Measurements from ENCODE around the gene DCK.

DCK gene

DNA sequence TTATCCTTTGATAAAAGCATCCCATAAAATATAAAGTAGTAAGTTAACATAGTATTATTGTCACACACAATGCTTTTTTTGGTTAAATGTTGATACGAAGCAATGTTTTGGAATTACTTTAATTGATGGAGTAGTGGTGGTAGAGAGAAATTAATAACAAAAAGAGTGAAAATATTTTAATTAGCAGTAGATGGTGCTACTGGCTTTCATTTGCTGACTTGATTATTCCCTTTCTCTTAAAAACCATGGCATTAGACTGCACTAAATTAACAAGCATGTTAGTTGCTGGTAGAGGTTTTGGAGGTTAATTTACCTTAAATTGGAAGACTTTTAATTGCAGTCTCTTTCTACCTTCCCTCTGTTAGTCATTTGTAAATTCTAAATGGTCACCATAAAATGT is 8.9 kb upstream of the DCK start:
- no peaks in the 10 kb centered on the region for H3K27me3 ChIP-seq (ENCODE audit: insufficient read depth, insufficient read length)
- peaks cover 10% of the 10 kb centered on the region for H3K36me3 ChIP-seq (ENCODE audit: insufficient read depth, insufficient read length, low read length)
- DNase-seq (ENCODE audit: low read depth, low spot score) = no peak
- H3K4me3 ChIP-seq (ENCODE audit: insufficient read length, low read depth) = no peak overlapping the region
- no peaks in the 10 kb centered on the region for H3K9me3 ChIP-seq (ENCODE audit: insufficient read depth, low read length)
- TF ChIP-seq ZNF274 (IDR thresholded peaks at IDR 0.05; ENCODE audit: low read depth, low read length) = no peak
- no peak for TF ChIP-seq SUZ12 (IDR thresholded peaks at IDR 0.05; ENCODE audit: extremely low read depth, insufficient read depth, insufficient read length)
- TF ChIP-seq YY1 (IDR thresholded peaks at IDR 0.05; ENCODE audit: insufficient read depth, insufficient read length) = no peak
- no peak overlapping the region for H3K9ac ChIP-seq (ENCODE audit: insufficient read length, low read depth)
- H3K4me1 ChIP-seq (ENCODE audit: insufficient read depth, insufficient read length) = no peaks in the 10 kb centered on the region

DNA sequence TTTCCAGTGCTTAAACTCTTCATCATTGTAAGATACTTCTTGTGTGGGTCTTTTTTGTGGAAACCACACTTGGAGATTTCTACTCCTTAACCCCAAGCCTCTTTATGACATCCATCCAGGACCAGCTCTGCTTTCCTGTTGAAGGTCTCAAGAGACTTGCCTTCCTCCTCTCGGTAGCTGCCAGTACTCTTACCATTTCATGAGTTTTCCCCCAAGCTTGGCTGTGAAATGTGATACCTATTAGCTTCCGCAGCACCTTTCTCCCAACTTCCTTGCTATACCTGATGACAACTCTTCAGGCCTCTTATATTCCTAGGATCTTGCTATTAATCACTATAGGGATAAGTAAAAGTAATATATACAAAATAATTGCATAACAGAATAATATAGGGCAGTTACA is 1.9 kb upstream of the DCK start:
- Histone ChIP-seq H3K4me1 (ENCODE audit: insufficient read depth, insufficient read length) (no peaks in the 10 kb centered on the region), H3K4me3 (ENCODE audit: insufficient read length, low read depth) (no peak overlapping the region), H3K9me3 (ENCODE audit: insufficient read depth, low read length) (peaks cover 5% of the 10 kb centered on the region; the same call in 1 of the 2 replicates), H3K36me3 (ENCODE audit: insufficient read depth, insufficient read length, low read length) (no peaks in the 10 kb centered on the region), H3K27me3 (ENCODE audit: insufficient read depth, insufficient read length) (no peaks in the 10 kb centered on the region), H3K9ac (ENCODE audit: insufficient read length, low read depth) (no peak overlapping the region)
- TF ChIP-seq YY1 (IDR thresholded peaks at IDR 0.05; ENCODE audit: insufficient read depth, insufficient read length) (no peak), SUZ12 (IDR thresholded peaks at IDR 0.05; ENCODE audit: extremely low read depth, insufficient read depth, insufficient read length) (no peak), ZNF274 (IDR thresholded peaks at IDR 0.05; ENCODE audit: low read depth, low read length) (no peak)
- DNase-seq (ENCODE audit: low read depth, low spot score) = no peak

DNA sequence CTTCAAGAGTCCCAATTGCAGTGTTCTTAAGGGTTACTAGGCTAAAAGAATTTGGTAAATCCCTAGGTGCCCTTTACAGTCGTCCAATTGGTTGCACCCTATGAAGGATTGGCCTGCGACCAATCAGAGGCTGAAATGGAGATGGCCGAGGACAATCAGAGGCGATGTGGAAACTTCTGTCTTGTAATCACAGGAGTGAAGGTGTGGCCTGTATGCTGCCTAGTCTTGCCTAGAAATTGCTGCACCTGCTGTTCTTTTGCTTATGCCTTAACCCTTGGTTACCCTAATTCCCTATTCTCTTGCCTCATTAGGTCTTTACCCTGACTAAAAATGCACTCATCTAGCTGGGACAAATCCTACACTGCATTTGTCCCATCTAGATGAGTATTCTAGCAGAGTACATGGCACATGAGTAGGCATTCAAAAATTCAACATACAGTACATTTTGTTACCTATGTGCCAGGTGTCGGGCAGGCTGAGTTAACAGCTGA is 1.0 kb upstream of the DCK start:
- Histone ChIP-seq H3K36me3 (ENCODE audit: insufficient read depth, insufficient read length, low read length) (no peaks in the 10 kb centered on the region), H3K27me3 (ENCODE audit: insufficient read depth, insufficient read length) (no peaks in the 10 kb centered on the region), H3K4me1 (ENCODE audit: insufficient read depth, insufficient read length) (no peaks in the 10 kb centered on the region), H3K9me3 (ENCODE audit: insufficient read depth, low read length) (peaks cover 5% of the 10 kb centered on the region; the same call in 1 of the 2 replicates), H3K9ac (ENCODE audit: insufficient read length, low read depth) (peak overlapping the region; percentile 94), H3K4me3 (ENCODE audit: insufficient read length, low read depth) (no peak overlapping the region)
- no peak for DNase-seq (ENCODE audit: low read depth, low spot score)
- no peak for TF ChIP-seq YY1 (IDR thresholded peaks at IDR 0.05; ENCODE audit: insufficient read depth, insufficient read length)
- no peak for TF ChIP-seq SUZ12 (IDR thresholded peaks at IDR 0.05; ENCODE audit: extremely low read depth, insufficient read depth, insufficient read length)
- TF ChIP-seq ZNF274 (IDR thresholded peaks at IDR 0.05; ENCODE audit: low read depth, low read length) = no peak

DNA sequence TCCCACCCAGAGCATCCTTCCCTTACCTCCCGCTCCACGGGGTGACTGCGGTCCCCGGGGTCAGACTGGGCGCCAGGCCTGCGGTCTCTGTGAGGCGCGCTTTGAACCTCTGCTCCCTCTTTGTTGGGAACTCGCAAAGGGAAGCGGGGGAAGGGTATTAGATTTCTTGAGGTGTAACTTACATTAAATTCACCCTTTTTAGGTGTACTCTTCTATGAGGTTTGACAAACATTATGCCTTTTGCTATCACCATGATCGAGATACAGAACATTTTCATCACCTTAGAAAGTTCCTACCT is 569 bp downstream of the DCK start:
- H3K36me3 ChIP-seq (ENCODE audit: insufficient read depth, insufficient read length, low read length) = peaks cover 11% of the 10 kb centered on the region
- no peaks in the 10 kb centered on the region for H3K27me3 ChIP-seq (ENCODE audit: insufficient read depth, insufficient read length)
- peak overlapping the region; percentile 94 for H3K9ac ChIP-seq (ENCODE audit: insufficient read length, low read depth)
- no peak for DNase-seq (ENCODE audit: low read depth, low spot score)
- H3K4me1 ChIP-seq (ENCODE audit: insufficient read depth, insufficient read length) = no peaks in the 10 kb centered on the region
- TF ChIP-seq YY1 (IDR thresholded peaks at IDR 0.05; ENCODE audit: insufficient read depth, insufficient read length) (no peak), SUZ12 (IDR thresholded peaks at IDR 0.05; ENCODE audit: extremely low read depth, insufficient read depth, insufficient read length) (no peak), ZNF274 (IDR thresholded peaks at IDR 0.05; ENCODE audit: low read depth, low read length) (no peak)
- peaks cover 5% of the 10 kb centered on the region; the same call in 1 of the 2 replicates for H3K9me3 ChIP-seq (ENCODE audit: insufficient read depth, low read length)
- H3K4me3 ChIP-seq (ENCODE audit: insufficient read length, low read depth) = peak overlapping the region; percentile 95

DNA sequence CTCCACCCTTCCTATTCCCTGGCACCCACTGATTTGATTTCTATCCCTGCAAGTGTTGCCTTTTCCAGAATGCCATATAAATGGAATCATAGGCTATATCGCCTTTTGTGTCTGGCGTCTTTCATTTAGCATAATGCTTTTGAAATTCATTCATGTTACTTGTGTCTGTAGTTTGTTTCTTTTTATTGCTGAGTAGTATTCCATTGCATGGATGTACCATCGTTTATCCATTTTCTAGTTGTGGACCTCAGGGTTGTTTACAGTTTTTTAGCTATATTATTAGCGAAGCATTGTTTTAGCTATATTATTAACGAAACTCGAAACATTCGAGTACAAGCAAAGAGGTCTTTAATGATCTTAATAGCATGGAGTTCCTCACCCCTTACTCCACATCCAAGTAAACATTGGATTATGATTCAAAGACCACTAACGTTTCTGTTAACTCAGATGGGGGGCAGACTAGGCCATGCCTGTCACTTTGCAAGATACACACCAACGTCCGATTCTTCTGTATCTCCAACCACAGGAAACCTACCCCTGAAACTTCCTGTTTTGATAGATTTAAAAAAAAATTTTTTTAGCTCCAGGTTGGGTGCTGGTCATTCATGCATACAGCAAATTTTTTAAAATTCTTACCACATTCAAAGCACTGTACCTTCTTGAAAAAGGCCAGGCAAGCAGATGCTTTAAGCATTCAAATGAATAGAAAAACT is 1.1 kb downstream of the DCK start:
- H3K36me3 ChIP-seq (ENCODE audit: insufficient read depth, insufficient read length, low read length) = peaks cover 12% of the 10 kb centered on the region
- no peaks in the 10 kb centered on the region for H3K27me3 ChIP-seq (ENCODE audit: insufficient read depth, insufficient read length)
- no peak for DNase-seq (ENCODE audit: low read depth, low spot score)
- peak overlapping the region; percentile 95 for H3K4me3 ChIP-seq (ENCODE audit: insufficient read length, low read depth)
- H3K9me3 ChIP-seq (ENCODE audit: insufficient read depth, low read length) = peaks cover 5% of the 10 kb centered on the region; the same call in 1 of the 2 replicates
- H3K4me1 ChIP-seq (ENCODE audit: insufficient read depth, insufficient read length) = no peaks in the 10 kb centered on the region
- TF ChIP-seq SUZ12 (IDR thresholded peaks at IDR 0.05; ENCODE audit: extremely low read depth, insufficient read depth, insufficient read length) (no peak), ZNF274 (IDR thresholded peaks at IDR 0.05; ENCODE audit: low read depth, low read length) (no peak), YY1 (IDR thresholded peaks at IDR 0.05; ENCODE audit: insufficient read depth, insufficient read length) (no peak)
- peak overlapping the region; percentile 94 for H3K9ac ChIP-seq (ENCODE audit: insufficient read length, low read depth)

DNA sequence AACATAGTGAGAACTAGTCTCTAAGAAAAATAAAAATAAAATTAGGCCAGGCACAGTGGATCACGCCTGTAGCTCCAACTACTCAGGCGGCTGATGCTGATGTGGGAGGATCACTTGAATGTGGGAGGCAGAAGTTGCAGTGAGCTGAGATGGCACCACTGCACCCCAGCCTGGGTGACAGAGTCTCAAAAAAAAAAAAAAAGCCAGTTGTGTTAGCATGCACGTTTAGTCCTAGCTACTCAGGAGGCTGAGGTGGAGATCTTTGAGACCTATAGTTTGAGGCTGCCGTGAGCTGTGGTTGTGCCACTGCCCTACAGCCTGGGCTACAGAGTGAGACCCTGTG is 2.5 kb downstream of the DCK start:
- Histone ChIP-seq H3K9ac (ENCODE audit: insufficient read length, low read depth) (no peak overlapping the region), H3K4me3 (ENCODE audit: insufficient read length, low read depth) (no peak overlapping the region), H3K27me3 (ENCODE audit: insufficient read depth, insufficient read length) (no peaks in the 10 kb centered on the region), H3K4me1 (ENCODE audit: insufficient read depth, insufficient read length) (no peaks in the 10 kb centered on the region), H3K9me3 (ENCODE audit: insufficient read depth, low read length) (peaks cover 5% of the 10 kb centered on the region; the same call in 1 of the 2 replicates), H3K36me3 (ENCODE audit: insufficient read depth, insufficient read length, low read length) (peaks cover 12% of the 10 kb centered on the region)
- no peak for TF ChIP-seq YY1 (IDR thresholded peaks at IDR 0.05; ENCODE audit: insufficient read depth, insufficient read length)
- no peak for TF ChIP-seq SUZ12 (IDR thresholded peaks at IDR 0.05; ENCODE audit: extremely low read depth, insufficient read depth, insufficient read length)
- no peak for TF ChIP-seq ZNF274 (IDR thresholded peaks at IDR 0.05; ENCODE audit: low read depth, low read length)
- DNase-seq (ENCODE audit: low read depth, low spot score) = no peak

DNA sequence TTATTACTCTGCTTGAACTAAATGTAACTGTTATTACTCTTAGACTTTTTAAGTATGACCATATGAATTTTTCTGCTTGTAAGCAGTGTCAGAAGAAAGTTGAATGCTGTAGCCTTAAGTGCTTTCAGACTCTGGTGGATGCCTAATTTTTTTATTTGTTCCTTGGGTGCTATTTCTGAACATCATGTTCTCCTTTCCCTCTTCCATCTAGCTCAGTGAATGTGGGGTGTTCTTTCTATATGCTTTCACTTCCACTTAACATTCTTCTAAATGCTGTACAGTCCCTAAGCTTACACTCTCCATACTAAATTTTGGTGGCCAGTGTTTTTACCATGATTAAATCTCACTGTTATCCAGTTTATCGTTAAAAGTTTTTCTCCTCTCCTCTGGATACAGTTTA is 3.6 kb downstream of the DCK start:
- H3K9me3 ChIP-seq (ENCODE audit: insufficient read depth, low read length) = peaks cover 5% of the 10 kb centered on the region; the same call in 1 of the 2 replicates
- H3K4me1 ChIP-seq (ENCODE audit: insufficient read depth, insufficient read length) = no peaks in the 10 kb centered on the region
- no peak overlapping the region for H3K4me3 ChIP-seq (ENCODE audit: insufficient read length, low read depth)
- no peak for DNase-seq (ENCODE audit: low read depth, low spot score)
- TF ChIP-seq SUZ12 (IDR thresholded peaks at IDR 0.05; ENCODE audit: extremely low read depth, insufficient read depth, insufficient read length) (no peak), ZNF274 (IDR thresholded peaks at IDR 0.05; ENCODE audit: low read depth, low read length) (no peak), YY1 (IDR thresholded peaks at IDR 0.05; ENCODE audit: insufficient read depth, insufficient read length) (no peak)
- H3K27me3 ChIP-seq (ENCODE audit: insufficient read depth, insufficient read length) = no peaks in the 10 kb centered on the region
- H3K36me3 ChIP-seq (ENCODE audit: insufficient read depth, insufficient read length, low read length) = peaks cover 12% of the 10 kb centered on the region
- H3K9ac ChIP-seq (ENCODE audit: insufficient read length, low read depth) = no peak overlapping the region

Measured in NT2/D1 (cell line).